HepG2 (cell line): ENCODE data around the gene KCND3.

Experiments used
- ERF ChIP-seq: IDR thresholded peaks from 2 replicates; pipeline ENCODE4 v1.6.1; 2018; ENCODE audit warnings: missing biosample characterization, missing genetic modification reagents
- KDM2A ChIP-seq: sonication (generic); formaldehyde crosslinking; IDR thresholded peaks from 2 replicates; pipeline ENCODE4 v1.4.0; 2020; ENCODE audit warnings: low read depth, missing genetic modification reagents, borderline replicate concordance
- KLF12 ChIP-seq: sonication (generic); formaldehyde crosslinking; IDR thresholded peaks from 2 replicates; pipeline ENCODE4 v1.4.0; 2020; ENCODE audit warnings: missing genetic modification reagents, borderline replicate concordance
- MLLT10 ChIP-seq: sonication (generic); formaldehyde crosslinking; IDR thresholded peaks from 2 replicates; pipeline ENCODE4 v1.4.0; 2020; ENCODE audit warnings: missing genetic modification reagents
- NFIC ChIP-seq: IDR thresholded peaks from 2 replicates; pipeline ENCODE4 v1.6.1; 2012; ENCODE audit warnings: mild to moderate bottlenecking, low read length, inconsistent platforms
- RAD21 ChIP-seq: fragments of 450-650 bp; formaldehyde crosslinking; IDR thresholded peaks from 2 replicates; pipeline ENCODE4 v1.5.0; 2020; ENCODE audit warnings: mild to moderate bottlenecking
- TF ChIP-seq, protein P1 (sequence below): sonication (generic); formaldehyde crosslinking; IDR thresholded peaks from 2 replicates; pipeline ENCODE4 v1.4.0; 2020; ENCODE audit warnings: missing genetic modification reagents
- TF ChIP-seq, protein P2 (sequence below): sonication (generic); formaldehyde crosslinking; IDR thresholded peaks from 2 replicates; pipeline ENCODE4 v1.5.0; 2020; ENCODE audit warnings: mild to moderate bottlenecking, missing genetic modification reagents, moderate library complexity
- TF ChIP-seq, protein P3 (sequence below): sonication (generic); formaldehyde crosslinking; IDR thresholded peaks from 2 replicates; pipeline ENCODE4 v1.9.0; 2021; ENCODE audit warnings: missing genetic modification reagents, borderline replicate concordance
- TF ChIP-seq, protein P4 (sequence below): IDR thresholded peaks from 2 replicates; pipeline ENCODE4 v1.6.1; 2018; ENCODE audit warnings: missing genetic modification reagents, mild to moderate bottlenecking, missing compliant biosample characterization

DNA sequence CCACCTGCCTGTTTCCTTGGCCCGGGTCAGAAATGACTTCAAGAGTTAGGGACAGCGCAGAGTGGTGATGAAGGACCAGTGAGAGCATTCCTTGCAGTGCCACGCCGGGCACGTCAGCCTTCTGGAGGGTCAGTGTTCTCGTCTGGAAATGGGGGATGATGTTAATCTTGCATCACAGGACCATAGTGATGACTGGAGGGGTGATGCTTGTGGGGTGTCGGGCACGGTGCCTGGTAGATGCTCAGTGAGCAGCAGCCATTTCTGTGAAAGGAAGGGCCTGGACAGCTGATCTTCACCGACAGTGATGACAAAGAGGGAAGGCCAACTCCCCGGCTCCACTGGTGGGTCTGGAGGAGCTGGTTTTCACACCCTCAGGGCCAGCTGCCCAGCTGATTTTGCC is 177.6 kb downstream of the KCND3 start:
- TF ChIP-seq, protein P1, sequence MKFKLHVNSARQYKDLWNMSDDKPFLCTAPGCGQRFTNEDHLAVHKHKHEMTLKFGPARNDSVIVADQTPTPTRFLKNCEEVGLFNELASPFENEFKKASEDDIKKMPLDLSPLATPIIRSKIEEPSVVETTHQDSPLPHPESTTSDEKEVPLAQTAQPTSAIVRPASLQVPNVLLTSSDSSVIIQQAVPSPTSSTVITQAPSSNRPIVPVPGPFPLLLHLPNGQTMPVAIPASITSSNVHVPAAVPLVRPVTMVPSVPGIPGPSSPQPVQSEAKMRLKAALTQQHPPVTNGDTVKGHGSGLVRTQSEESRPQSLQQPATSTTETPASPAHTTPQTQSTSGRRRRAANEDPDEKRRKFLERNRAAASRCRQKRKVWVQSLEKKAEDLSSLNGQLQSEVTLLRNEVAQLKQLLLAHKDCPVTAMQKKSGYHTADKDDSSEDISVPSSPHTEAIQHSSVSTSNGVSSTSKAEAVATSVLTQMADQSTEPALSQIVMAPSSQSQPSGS (CRISPR knock-in tag): no peak
- TF ChIP-seq, protein P2, sequence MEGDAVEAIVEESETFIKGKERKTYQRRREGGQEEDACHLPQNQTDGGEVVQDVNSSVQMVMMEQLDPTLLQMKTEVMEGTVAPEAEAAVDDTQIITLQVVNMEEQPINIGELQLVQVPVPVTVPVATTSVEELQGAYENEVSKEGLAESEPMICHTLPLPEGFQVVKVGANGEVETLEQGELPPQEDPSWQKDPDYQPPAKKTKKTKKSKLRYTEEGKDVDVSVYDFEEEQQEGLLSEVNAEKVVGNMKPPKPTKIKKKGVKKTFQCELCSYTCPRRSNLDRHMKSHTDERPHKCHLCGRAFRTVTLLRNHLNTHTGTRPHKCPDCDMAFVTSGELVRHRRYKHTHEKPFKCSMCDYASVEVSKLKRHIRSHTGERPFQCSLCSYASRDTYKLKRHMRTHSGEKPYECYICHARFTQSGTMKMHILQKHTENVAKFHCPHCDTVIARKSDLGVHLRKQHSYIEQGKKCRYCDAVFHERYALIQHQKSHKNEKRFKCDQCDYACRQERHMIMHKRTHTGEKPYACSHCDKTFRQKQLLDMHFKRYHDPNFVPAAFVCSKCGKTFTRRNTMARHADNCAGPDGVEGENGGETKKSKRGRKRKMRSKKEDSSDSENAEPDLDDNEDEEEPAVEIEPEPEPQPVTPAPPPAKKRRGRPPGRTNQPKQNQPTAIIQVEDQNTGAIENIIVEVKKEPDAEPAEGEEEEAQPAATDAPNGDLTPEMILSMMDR (CRISPR knock-in tag): no peak
- TF ChIP-seq, protein P3, sequence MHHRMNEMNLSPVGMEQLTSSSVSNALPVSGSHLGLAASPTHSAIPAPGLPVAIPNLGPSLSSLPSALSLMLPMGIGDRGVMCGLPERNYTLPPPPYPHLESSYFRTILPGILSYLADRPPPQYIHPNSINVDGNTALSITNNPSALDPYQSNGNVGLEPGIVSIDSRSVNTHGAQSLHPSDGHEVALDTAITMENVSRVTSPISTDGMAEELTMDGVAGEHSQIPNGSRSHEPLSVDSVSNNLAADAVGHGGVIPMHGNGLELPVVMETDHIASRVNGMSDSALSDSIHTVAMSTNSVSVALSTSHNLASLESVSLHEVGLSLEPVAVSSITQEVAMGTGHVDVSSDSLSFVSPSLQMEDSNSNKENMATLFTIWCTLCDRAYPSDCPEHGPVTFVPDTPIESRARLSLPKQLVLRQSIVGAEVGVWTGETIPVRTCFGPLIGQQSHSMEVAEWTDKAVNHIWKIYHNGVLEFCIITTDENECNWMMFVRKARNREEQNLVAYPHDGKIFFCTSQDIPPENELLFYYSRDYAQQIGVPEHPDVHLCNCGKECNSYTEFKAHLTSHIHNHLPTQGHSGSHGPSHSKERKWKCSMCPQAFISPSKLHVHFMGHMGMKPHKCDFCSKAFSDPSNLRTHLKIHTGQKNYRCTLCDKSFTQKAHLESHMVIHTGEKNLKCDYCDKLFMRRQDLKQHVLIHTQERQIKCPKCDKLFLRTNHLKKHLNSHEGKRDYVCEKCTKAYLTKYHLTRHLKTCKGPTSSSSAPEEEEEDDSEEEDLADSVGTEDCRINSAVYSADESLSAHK (CRISPR knock-in tag): no peak
- TF ChIP-seq KDM2A: no peak
- no peak for TF ChIP-seq KLF12 (CRISPR knock-in tag)
- TF ChIP-seq NFIC: no peak
- TF ChIP-seq, protein P4, sequence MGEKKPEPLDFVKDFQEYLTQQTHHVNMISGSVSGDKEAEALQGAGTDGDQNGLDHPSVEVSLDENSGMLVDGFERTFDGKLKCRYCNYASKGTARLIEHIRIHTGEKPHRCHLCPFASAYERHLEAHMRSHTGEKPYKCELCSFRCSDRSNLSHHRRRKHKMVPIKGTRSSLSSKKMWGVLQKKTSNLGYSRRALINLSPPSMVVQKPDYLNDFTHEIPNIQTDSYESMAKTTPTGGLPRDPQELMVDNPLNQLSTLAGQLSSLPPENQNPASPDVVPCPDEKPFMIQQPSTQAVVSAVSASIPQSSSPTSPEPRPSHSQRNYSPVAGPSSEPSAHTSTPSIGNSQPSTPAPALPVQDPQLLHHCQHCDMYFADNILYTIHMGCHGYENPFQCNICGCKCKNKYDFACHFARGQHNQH (CRISPR knock-in tag): no peak
- no peak for TF ChIP-seq RAD21 (CRISPR knock-in tag)
- no peak for TF ChIP-seq ERF (CRISPR knock-in tag)
- no peak for TF ChIP-seq MLLT10
